Heart left ventricle (tissue), 13 donors: ENCODE measurements around the gene CCDC28B.

ENCODE experiments used
- CTCF ChIP-seq, 12 donors: fragments of 200-600 bp; sonication (generic) in 4 of 12; IDR thresholded peaks; one replicate each; pipeline versions ENCODE4 v1.5.0 to v1.8.0; 2018 to 2022; ENCODE audit warnings: antibody characterized with exemption in 12 of 12, mild to moderate bottlenecking in 5 of 12
- POLR2A ChIP-seq, 2 donors: fragments of 450-650 bp; IDR thresholded peaks; one replicate each; pipeline ENCODE4 v1.6.1; 2017; ENCODE audit warnings: antibody characterized with exemption in 2 of 2, mild to moderate bottlenecking in 2 of 2, moderate library complexity in 2 of 2
- donor health status: ischemic (EF 13 %, LVEDD 7.1; RV severe dilation, severe dysfunction).
- donor health status: DM: no; HTN: yes; CAD: no.
- donor health status: DM: no; HTN: no; CAD: no.
- donor health status: ischemic (EF 25% LVEDD 6.9; RV normal size, moderate dysfunction).
- donor health status: ischemic (EF 25% LVEDD 5.7; RV mildly dilated, moderate dysfunction).
- donor health status: ischemic (EF 35%, LVEDD 5.7; RV mildly dilated, moderate dysfunction).
- donor health status: nonischemic (EF 11% LVEDD 7.7; RV severe dilation, severe dysfunction).
- donor health status: DM: yes; HTN: yes; CAD: no.
- donor health status: PGD.
- donor health status: ischemic (EF 29% LVEDD 5.4; RV normal size, mild dysfunction).
- donor health status: nonischemic (EF 23%, LVEDD 6.1; RV moderate dilation, normal function).

- TF ChIP-seq CTCF (IDR thresholded peaks at IDR 0.05) (no peak), POLR2A (IDR thresholded peaks at IDR 0.05) (no peak)
These were observed 2.0 kb upstream of the CCDC28B start for GRCh38 chr1:32198237-32199042.
